GM23338 (cell line): ENCODE data around the gene AHNAK2. TPM values are rescaled to one million over a fixed set of nuclear protein-coding genes. Genes with fewer than 3 reads are reported as not detected.

ENCODE experiments used
- ATAC-seq: fragments of 200-7000 bp; cut with Tn5 transposase; 3 replicates; pipeline ENCODE4 v1.9.1; 2020
- DNase-seq: peaks from one replicate; pipeline ENCODE4 v3.0.0-alpha.2; 2015; ENCODE audit warnings: low spot score
- H2AFZ ChIP-seq: fragments of 200-600 bp; sonication (generic); 2 replicates; pipeline ENCODE4 v1.8.0; 2016; ENCODE audit warnings: antibody characterized with exemption, mild to moderate bottlenecking, moderate library complexity
- H3F3A ChIP-seq: fragments of 200-600 bp; sonication (generic); replicated peaks from 2 replicates; pipeline ENCODE4 v1.8.0; 2017; ENCODE audit warnings: antibody characterized with exemption, mixed run types, low read depth
- H3K27ac ChIP-seq: fragments of 200-600 bp; sonication (generic); 2 replicates; pipeline ENCODE4 v1.6.1; 2016; ENCODE audit warnings: low read depth
- H3K27me3 ChIP-seq: fragments of 200-600 bp; sonication (generic); 2 replicates; pipeline ENCODE4 v1.8.0; 2016; ENCODE audit warnings: mild to moderate bottlenecking, mixed run types, moderate library complexity; ENCODE audit not compliant: insufficient read depth
- H3K36me3 ChIP-seq: fragments of 200-600 bp; sonication (generic); 2 replicates; pipeline ENCODE4 v1.8.0; 2016; ENCODE audit warnings: mild to moderate bottlenecking; ENCODE audit not compliant: insufficient read depth
- H3K4me1 ChIP-seq: fragments of 200-600 bp; sonication (generic); 2 replicates; pipeline ENCODE4 v1.8.0; 2016; ENCODE audit warnings: mild to moderate bottlenecking, moderate library complexity; ENCODE audit not compliant: insufficient read depth
- H3K4me2 ChIP-seq: fragments of 200-600 bp; sonication (generic); 2 replicates; pipeline ENCODE4 v1.7.1; 2017; ENCODE audit warnings: mixed run types
- H3K4me3 ChIP-seq: fragments of 200-600 bp; sonication (generic); 2 replicates; pipeline ENCODE4 v1.6.1; 2016; ENCODE audit warnings: mixed run types
- H3K79me2 ChIP-seq: fragments of 200-600 bp; sonication (generic); replicated peaks from 2 replicates; pipeline ENCODE4 v1.8.0; 2017; ENCODE audit warnings: mild to moderate bottlenecking; ENCODE audit not compliant: insufficient read depth
- H3K9me2 ChIP-seq: fragments of 200-600 bp; sonication (generic); 2 replicates; pipeline ENCODE4 v1.8.0; 2017; ENCODE audit not compliant: insufficient read depth
- H4K20me1 ChIP-seq: fragments of 200-600 bp; sonication (generic); replicated peaks from 2 replicates; pipeline ENCODE4 v1.8.0; 2017; ENCODE audit warnings: mild to moderate bottlenecking; ENCODE audit not compliant: insufficient read depth
- H3K27ac Mint-ChIP-seq: 2 replicates; pipeline ENCODE4 v1.8.0; 2020; ENCODE audit warnings: inconsistent platforms, mild to moderate bottlenecking, moderate library complexity, mixed read lengths
- H3K27me3 Mint-ChIP-seq: 3 replicates; pipeline ENCODE4 v1.8.0; 2022; ENCODE audit warnings: low read depth, mild to moderate bottlenecking, moderate library complexity, mixed read lengths, inconsistent platforms; ENCODE audit not compliant: insufficient read depth, poor library complexity
- H3K36me3 Mint-ChIP-seq: 3 replicates; pipeline ENCODE4 v1.8.0; 2021; ENCODE audit warnings: low read depth, mild to moderate bottlenecking, inconsistent platforms, moderate library complexity, mixed read lengths
- H3K4me1 Mint-ChIP-seq: 3 replicates; pipeline ENCODE4 v1.8.0; 2020; ENCODE audit warnings: mild to moderate bottlenecking, inconsistent platforms, mixed read lengths
- H3K4me3 Mint-ChIP-seq: 3 replicates; pipeline ENCODE4 v1.8.0; 2021; ENCODE audit warnings: moderate library complexity, mild to moderate bottlenecking, inconsistent platforms, mixed read lengths
- H3K9me3 Mint-ChIP-seq: 3 replicates; pipeline ENCODE4 v1.8.0; 2020; ENCODE audit warnings: moderate library complexity, mild to moderate bottlenecking, inconsistent platforms, mixed read lengths
- CREB1 ChIP-seq: fragments of 250-450 bp; sonication (Bioruptor Pico); IDR thresholded peaks from 2 replicates; pipeline ENCODE4 v1.5.0; 2020; ENCODE audit warnings: low read depth, mild to moderate bottlenecking, moderate library complexity
- JUNB ChIP-seq: IDR thresholded peaks from one replicate; pipeline ENCODE4 v1.6.1; 2016; ENCODE audit warnings: antibody characterized with exemption; ENCODE audit not compliant: unreplicated experiment
- NANOG ChIP-seq: IDR thresholded peaks from 2 replicates; pipeline ENCODE4 v1.6.1; 2016; ENCODE audit warnings: antibody characterized with exemption, borderline replicate concordance
- STAT1 ChIP-seq: IDR thresholded peaks from one replicate; pipeline ENCODE4 v1.6.1; 2016; ENCODE audit warnings: antibody characterized with exemption; ENCODE audit not compliant: unreplicated experiment
- ZNF331 ChIP-seq: fragments of 250-450 bp; sonication (Bioruptor Pico); IDR thresholded peaks from 2 replicates; pipeline ENCODE4 v1.5.0; 2020; ENCODE audit warnings: low read depth, mild to moderate bottlenecking, moderate library complexity
- ZNF462 ChIP-seq: fragments of 250-450 bp; sonication (Bioruptor Pico); IDR thresholded peaks from 2 replicates; pipeline ENCODE4 v1.5.0; 2020; ENCODE audit warnings: mild to moderate bottlenecking, moderate library complexity
- polyA plus RNA-seq: library from polyadenylated mRNA; unstranded; fragments of >200 nt; fragmentation: Nextera tagmentation; extraction: Ambion mirVana; gene quantifications from 2 replicates; pipeline ENCODE4 v1.2.1, GENCODE V29; 2016
- total RNA-seq: library from RNA; depleted of rRNA; stranded (reverse); fragments of >200 nt; shearing (Covaris generic); gene quantifications from 2 replicates; pipeline ENCODE4 v1.2.3, GENCODE V29; 2014
- TF ChIP-seq, protein P1 (sequence below): IDR thresholded peaks from one replicate; pipeline ENCODE4 v1.6.1; 2018; ENCODE audit warnings: antibody characterized with exemption; ENCODE audit not compliant: unreplicated experiment
- TF ChIP-seq, protein P2 (sequence below): IDR thresholded peaks from 2 replicates; pipeline ENCODE4 v1.6.1; 2016; ENCODE audit warnings: antibody characterized with exemption
- TF ChIP-seq, protein P3 (sequence below), 2 experiments: fragments of 200-600 bp in 1 of 2; sonication (generic) in 1 of 2; conservative IDR thresholded peaks; 2 replicates each; pipeline versions ENCODE4 v1.5.1 to v1.6.1; 2016 to 2017; ENCODE audit warnings: antibody characterized with exemption in 2 of 2, low read depth in 2 of 2, mild to moderate bottlenecking in 2 of 2, moderate library complexity in 1 of 2

Gene AHNAK2
- total and polyA plus RNA-seq, 2 experiments from 2014 or later, result 1.1 to 2.6 TPM

GRCh38 chr14:104897330-104898194 is 80.6 kb downstream of the AHNAK2 start (continued):
- TF ChIP-seq, protein P1, sequence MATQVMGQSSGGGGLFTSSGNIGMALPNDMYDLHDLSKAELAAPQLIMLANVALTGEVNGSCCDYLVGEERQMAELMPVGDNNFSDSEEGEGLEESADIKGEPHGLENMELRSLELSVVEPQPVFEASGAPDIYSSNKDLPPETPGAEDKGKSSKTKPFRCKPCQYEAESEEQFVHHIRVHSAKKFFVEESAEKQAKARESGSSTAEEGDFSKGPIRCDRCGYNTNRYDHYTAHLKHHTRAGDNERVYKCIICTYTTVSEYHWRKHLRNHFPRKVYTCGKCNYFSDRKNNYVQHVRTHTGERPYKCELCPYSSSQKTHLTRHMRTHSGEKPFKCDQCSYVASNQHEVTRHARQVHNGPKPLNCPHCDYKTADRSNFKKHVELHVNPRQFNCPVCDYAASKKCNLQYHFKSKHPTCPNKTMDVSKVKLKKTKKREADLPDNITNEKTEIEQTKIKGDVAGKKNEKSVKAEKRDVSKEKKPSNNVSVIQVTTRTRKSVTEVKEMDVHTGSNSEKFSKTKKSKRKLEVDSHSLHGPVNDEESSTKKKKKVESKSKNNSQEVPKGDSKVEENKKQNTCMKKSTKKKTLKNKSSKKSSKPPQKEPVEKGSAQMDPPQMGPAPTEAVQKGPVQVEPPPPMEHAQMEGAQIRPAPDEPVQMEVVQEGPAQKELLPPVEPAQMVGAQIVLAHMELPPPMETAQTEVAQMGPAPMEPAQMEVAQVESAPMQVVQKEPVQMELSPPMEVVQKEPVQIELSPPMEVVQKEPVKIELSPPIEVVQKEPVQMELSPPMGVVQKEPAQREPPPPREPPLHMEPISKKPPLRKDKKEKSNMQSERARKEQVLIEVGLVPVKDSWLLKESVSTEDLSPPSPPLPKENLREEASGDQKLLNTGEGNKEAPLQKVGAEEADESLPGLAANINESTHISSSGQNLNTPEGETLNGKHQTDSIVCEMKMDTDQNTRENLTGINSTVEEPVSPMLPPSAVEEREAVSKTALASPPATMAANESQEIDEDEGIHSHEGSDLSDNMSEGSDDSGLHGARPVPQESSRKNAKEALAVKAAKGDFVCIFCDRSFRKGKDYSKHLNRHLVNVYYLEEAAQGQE, result no peak
- TF ChIP-seq, protein P2, sequence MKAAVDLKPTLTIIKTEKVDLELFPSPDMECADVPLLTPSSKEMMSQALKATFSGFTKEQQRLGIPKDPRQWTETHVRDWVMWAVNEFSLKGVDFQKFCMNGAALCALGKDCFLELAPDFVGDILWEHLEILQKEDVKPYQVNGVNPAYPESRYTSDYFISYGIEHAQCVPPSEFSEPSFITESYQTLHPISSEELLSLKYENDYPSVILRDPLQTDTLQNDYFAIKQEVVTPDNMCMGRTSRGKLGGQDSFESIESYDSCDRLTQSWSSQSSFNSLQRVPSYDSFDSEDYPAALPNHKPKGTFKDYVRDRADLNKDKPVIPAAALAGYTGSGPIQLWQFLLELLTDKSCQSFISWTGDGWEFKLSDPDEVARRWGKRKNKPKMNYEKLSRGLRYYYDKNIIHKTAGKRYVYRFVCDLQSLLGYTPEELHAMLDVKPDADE, result no peak
- TF ChIP-seq ZNF331 (CRISPR knock-in tag), result no peak
- no peak for TF ChIP-seq NANOG
- TF ChIP-seq JUNB, result no peak

DNA sequence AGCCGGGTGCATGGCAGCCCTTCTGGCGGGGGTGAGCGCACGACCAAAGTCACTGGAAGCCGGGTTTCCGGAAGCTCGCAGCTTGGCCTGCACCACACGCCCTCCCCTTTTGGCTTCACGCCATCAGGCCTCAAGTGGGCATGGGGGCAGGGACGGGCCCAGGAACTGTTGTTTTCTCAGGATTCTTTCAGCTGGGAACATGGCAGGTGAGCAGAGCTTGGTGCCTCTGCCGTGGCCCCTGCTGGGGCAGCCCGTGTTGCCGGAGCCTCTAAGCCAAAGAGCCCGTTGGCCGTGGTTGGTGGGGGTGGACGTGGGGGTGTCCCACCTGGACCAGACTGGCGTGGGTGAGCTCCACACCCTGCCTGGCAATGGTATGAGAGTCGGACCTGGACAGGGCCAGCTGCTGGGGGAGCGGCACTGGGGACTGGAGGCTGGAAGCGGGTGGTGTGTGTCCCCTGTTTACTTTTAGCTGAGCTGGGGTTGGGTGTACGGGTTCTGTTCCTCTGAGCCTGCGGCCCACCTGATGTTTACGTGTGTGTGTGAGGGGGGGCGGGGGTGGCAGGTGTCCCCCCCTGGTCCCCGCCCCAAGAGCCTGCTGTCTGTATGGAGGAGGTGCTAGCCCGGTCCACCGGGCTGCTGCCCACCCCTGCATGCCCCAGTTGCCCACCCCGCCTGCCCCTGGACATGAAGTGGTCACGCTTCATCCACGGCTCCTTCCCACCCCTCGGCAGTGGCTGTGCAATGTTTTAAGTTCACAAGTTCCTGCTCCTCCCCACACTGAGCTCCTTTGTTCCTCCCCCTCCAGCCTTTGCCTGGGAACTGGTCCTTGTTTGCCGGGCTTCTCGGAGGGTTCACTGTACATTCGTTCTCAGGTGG is 82.2 kb downstream of the AHNAK2 start:
- H3K27me3 ChIP-seq, result no peaks in the 10 kb centered on the region
- TF ChIP-seq STAT1, result no peak
- TF ChIP-seq NANOG, result no peak
- TF ChIP-seq JUNB, result no peak
- TF ChIP-seq ZNF462 (CRISPR knock-in tag), result no peak
- TF ChIP-seq ZNF331 (CRISPR knock-in tag), result no peak
- TF ChIP-seq CREB1 (CRISPR knock-in tag), result no peak
- TF ChIP-seq, protein P3, sequence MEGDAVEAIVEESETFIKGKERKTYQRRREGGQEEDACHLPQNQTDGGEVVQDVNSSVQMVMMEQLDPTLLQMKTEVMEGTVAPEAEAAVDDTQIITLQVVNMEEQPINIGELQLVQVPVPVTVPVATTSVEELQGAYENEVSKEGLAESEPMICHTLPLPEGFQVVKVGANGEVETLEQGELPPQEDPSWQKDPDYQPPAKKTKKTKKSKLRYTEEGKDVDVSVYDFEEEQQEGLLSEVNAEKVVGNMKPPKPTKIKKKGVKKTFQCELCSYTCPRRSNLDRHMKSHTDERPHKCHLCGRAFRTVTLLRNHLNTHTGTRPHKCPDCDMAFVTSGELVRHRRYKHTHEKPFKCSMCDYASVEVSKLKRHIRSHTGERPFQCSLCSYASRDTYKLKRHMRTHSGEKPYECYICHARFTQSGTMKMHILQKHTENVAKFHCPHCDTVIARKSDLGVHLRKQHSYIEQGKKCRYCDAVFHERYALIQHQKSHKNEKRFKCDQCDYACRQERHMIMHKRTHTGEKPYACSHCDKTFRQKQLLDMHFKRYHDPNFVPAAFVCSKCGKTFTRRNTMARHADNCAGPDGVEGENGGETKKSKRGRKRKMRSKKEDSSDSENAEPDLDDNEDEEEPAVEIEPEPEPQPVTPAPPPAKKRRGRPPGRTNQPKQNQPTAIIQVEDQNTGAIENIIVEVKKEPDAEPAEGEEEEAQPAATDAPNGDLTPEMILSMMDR (conservative IDR thresholded peaks at IDR 0.05; ENCODE audit: low read depth in 2 of 2), result no peak

More for the DNA sequence above, 82.2 kb downstream of the AHNAK2 start:
- DNase-seq, result no peak
- H2AFZ ChIP-seq, result no peak overlapping the region
- H3K4me1 ChIP-seq, result no peaks in the 10 kb centered on the region
- H3K27me3 Mint-ChIP-seq, result peaks cover 22% of the 10 kb centered on the region
- H3K9me3 Mint-ChIP-seq, result no peaks in the 10 kb centered on the region
- H3K9me2 ChIP-seq, result no peaks in the 10 kb centered on the region
- H3K4me3 ChIP-seq, result no peak overlapping the region
- H3K79me2 ChIP-seq, result no peaks in the 10 kb centered on the region
- no peaks in the 10 kb centered on the region for H3K36me3 Mint-ChIP-seq
- H4K20me1 ChIP-seq, result no peaks in the 10 kb centered on the region
- no peak overlapping the region for H3K4me3 Mint-ChIP-seq
- no peak overlapping the region for H3K27ac Mint-ChIP-seq
- H3K4me2 ChIP-seq, result no peak overlapping the region
- no peak for ATAC-seq
- H3K36me3 ChIP-seq, result no peaks in the 10 kb centered on the region
- H3K4me1 Mint-ChIP-seq, result peaks cover 7% of the 10 kb centered on the region; the same call in 2 of the 3 replicates
- no peak overlapping the region for H3K27ac ChIP-seq
- no peaks in the 10 kb centered on the region for H3F3A ChIP-seq
